OCI-LY3 (cell line): ENCODE data around the gene PTPN6.

Experiments used
- H2AFZ ChIP-seq: fragments of 200-600, 300-600 bp; shearing (Covaris generic); 2 replicates; pipeline ENCODE4 v1.6.0; 2014; ENCODE audit warnings: antibody characterized with exemption, low read depth, low read length
- H3K27ac ChIP-seq: fragments of 200-600, 300-600 bp; sonication (generic); 2 replicates; pipeline ENCODE4 v1.5.1; 2014; ENCODE audit warnings: mild to moderate bottlenecking, low read length, moderate library complexity, mixed read lengths
- H3K27me3 ChIP-seq: fragments of 200-600, 300-600 bp; sonication (generic); 2 replicates; pipeline ENCODE4 v1.6.1; 2014; ENCODE audit warnings: low read depth, low read length, mixed read lengths
- H3K36me3 ChIP-seq: fragments of 200-600, 300-600 bp; sonication (generic); replicated peaks from 2 replicates; pipeline ENCODE3; 2014; ENCODE audit warnings: low read depth, low read length, mixed read lengths
- H3K4me1 ChIP-seq: fragments of 300-600, 200-600 bp; sonication (generic); 2 replicates; pipeline ENCODE4 v1.6.1; 2014; ENCODE audit warnings: low read length, mixed read lengths
- H3K4me2 ChIP-seq: fragments of 200-600, 300-600 bp; sonication (generic); 2 replicates; pipeline ENCODE4 v1.6.1; 2014; ENCODE audit warnings: low read length, mixed read lengths
- H3K4me3 ChIP-seq: fragments of 300-600, 200-600 bp; sonication (generic); 2 replicates; pipeline ENCODE4 v1.5.1; 2014; ENCODE audit warnings: antibody characterized with exemption, mild to moderate bottlenecking, low read length, moderate library complexity
- H3K79me2 ChIP-seq: fragments of 300-600, 200-600 bp; shearing (Covaris generic); 2 replicates; pipeline ENCODE4 v1.6.1; 2014; ENCODE audit warnings: mild to moderate bottlenecking, low read length, mixed read lengths
- H3K9ac ChIP-seq: fragments of 300-600, 200-600 bp; shearing (Covaris generic); 2 replicates; pipeline ENCODE4 v1.6.0; 2014; ENCODE audit warnings: mild to moderate bottlenecking, low read length, moderate library complexity
- H3K9me3 ChIP-seq: fragments of 200-600, 300-600 bp; shearing (Covaris generic); 2 replicates; pipeline ENCODE4 v1.6.1; 2014; ENCODE audit warnings: low read length, mixed read lengths; ENCODE audit not compliant: insufficient read depth
- H4K20me1 ChIP-seq: fragments of 200-600, 300-600 bp; sonication (generic); 2 replicates; pipeline ENCODE4 v1.6.1; 2016; ENCODE audit warnings: low read length, mixed read lengths; ENCODE audit not compliant: insufficient read depth
- CTCF ChIP-seq: fragments of 200-600, 300-600 bp; sonication (generic); IDR thresholded peaks from 2 replicates; pipeline ENCODE4 v1.5.1; 2014; ENCODE audit warnings: antibody characterized with exemption, low read length, low read depth
- EZH2phosphoT487 ChIP-seq: fragments of 200-600 bp; shearing (Covaris generic); IDR thresholded peaks from 2 replicates; pipeline ENCODE4 v1.6.1; 2018; ENCODE audit warnings: antibody characterized with exemption, mixed run types, low read depth

Gene PTPN6

GRCh38 chr12:6915789-6916285 is 35.3 kb upstream of the PTPN6 start:
- TF ChIP-seq CTCF (no peak), EZH2phosphoT487 (no peak)
- peaks cover 31% of the 10 kb centered on the region for H3K36me3 ChIP-seq
- H3K9ac ChIP-seq = no peak overlapping the region
- no peak overlapping the region for H2AFZ ChIP-seq
- no peak overlapping the region for H3K27ac ChIP-seq
- peak overlapping the region; percentile 89 for H3K4me3 ChIP-seq
- H4K20me1 ChIP-seq = 0 out of 2 replicates have a peak, but pooled peaks cover 11% of the 10 kb centered on the region
- peak overlapping the region; percentile 96 for H3K4me2 ChIP-seq
- no peaks in the 10 kb centered on the region for H3K9me3 ChIP-seq
- no peaks in the 10 kb centered on the region for H3K27me3 ChIP-seq
- peaks cover 14% of the 10 kb centered on the region for H3K4me1 ChIP-seq
- peaks cover 13% of the 10 kb centered on the region for H3K79me2 ChIP-seq

GRCh38 chr12:6916426-6917200 is 34.5 kb upstream of the PTPN6 start:
- no peak overlapping the region for H3K4me3 ChIP-seq
- no peak overlapping the region for H3K4me2 ChIP-seq
- no peak overlapping the region for H2AFZ ChIP-seq
- H3K9me3 ChIP-seq = no peaks in the 10 kb centered on the region
- TF ChIP-seq EZH2phosphoT487 = no peak
- TF ChIP-seq CTCF = no peak
- H4K20me1 ChIP-seq = 0 out of 2 replicates have a peak, but pooled peaks cover 11% of the 10 kb centered on the region
- no peak overlapping the region for H3K27ac ChIP-seq
- H3K79me2 ChIP-seq = peaks cover 13% of the 10 kb centered on the region
- H3K36me3 ChIP-seq = peaks cover 35% of the 10 kb centered on the region
- no peak overlapping the region for H3K9ac ChIP-seq
- peaks cover 14% of the 10 kb centered on the region for H3K4me1 ChIP-seq
- no peaks in the 10 kb centered on the region for H3K27me3 ChIP-seq

- H3K27me3 ChIP-seq = no peaks in the 10 kb centered on the region
- no peak overlapping the region for H3K4me2 ChIP-seq
- no peaks in the 10 kb centered on the region for H3K9me3 ChIP-seq
- H4K20me1 ChIP-seq = 0 out of 2 replicates have a peak, but pooled peaks cover 11% of the 10 kb centered on the region
- H3K36me3 ChIP-seq = peaks cover 42% of the 10 kb centered on the region
- no peak for TF ChIP-seq CTCF
- no peak for TF ChIP-seq EZH2phosphoT487
- peaks cover 13% of the 10 kb centered on the region for H3K79me2 ChIP-seq
- H3K4me1 ChIP-seq = peaks cover 24% of the 10 kb centered on the region
- H3K4me3 ChIP-seq = no peak overlapping the region
- no peak overlapping the region for H3K9ac ChIP-seq
- no peak overlapping the region for H3K27ac ChIP-seq
- H2AFZ ChIP-seq = no peak overlapping the region
These were observed 33.5 kb upstream of the PTPN6 start for GRCh38 chr12:6917491-6918231.

GRCh38 chr12:6919588-6919987 is 31.6 kb upstream of the PTPN6 start:
- Histone ChIP-seq H3K4me1 (peaks cover 26% of the 10 kb centered on the region), H2AFZ (no peak overlapping the region), H3K4me2 (no peak overlapping the region), H3K27me3 (no peaks in the 10 kb centered on the region), H3K4me3 (no peak overlapping the region), H3K27ac (no peak overlapping the region), H3K79me2 (peaks cover 11% of the 10 kb centered on the region), H3K36me3 (peaks cover 52% of the 10 kb centered on the region), H4K20me1 (0 out of 2 replicates have a peak, but pooled peaks cover 11% of the 10 kb centered on the region), H3K9me3 (no peaks in the 10 kb centered on the region), H3K9ac (no peak overlapping the region)
- peak; percentile 8; the same call in 1 of the 2 replicates for TF ChIP-seq CTCF
- no peak for TF ChIP-seq EZH2phosphoT487
